Retinal pigment epithelial cell (primary cell): ENCODE measurements around the gene MSH2.

Experiments used
- DNase-seq: peaks from one replicate; pipeline ENCODE4 v3.0.0-alpha.2; 2010; ENCODE audit warnings: low read depth
- H3K4me3 ChIP-seq: 2 replicates; pipeline ENCODE4 v1.5.1; 2011; ENCODE audit warnings: mild to moderate bottlenecking, low read length, control low read depth, moderate library complexity
- CTCF ChIP-seq: conservative IDR thresholded peaks from 2 replicates; pipeline ENCODE4 v1.5.1; 2011; ENCODE audit warnings: low read depth, low read length, control low read depth, inconsistent platforms

MSH2 gene

GRCh38 chr2:47509821-47510385 lies 106.9 kb downstream of the MSH2 start:
- H3K4me3 ChIP-seq: no peak overlapping the region
- TF ChIP-seq CTCF: no peak
- no peak for DNase-seq

GRCh38 chr2:47510745-47511144 lies 107.8 kb downstream of the MSH2 start:
- H3K4me3 ChIP-seq: no peak overlapping the region
- DNase-seq: no peak
- TF ChIP-seq CTCF: peak; percentile 13

- TF ChIP-seq CTCF: no peak
- no peak overlapping the region for H3K4me3 ChIP-seq
- DNase-seq: no peak
Measured at GRCh38 chr2:47512581-47513083, 109.7 kb downstream of the MSH2 start.

- TF ChIP-seq CTCF: no peak
- no peak for DNase-seq
- no peak overlapping the region for H3K4me3 ChIP-seq
Measured at GRCh38 chr2:47513981-47514520, 111.1 kb downstream of the MSH2 start.

- no peak for DNase-seq
- TF ChIP-seq CTCF: no peak
- no peak overlapping the region for H3K4me3 ChIP-seq
Measured at GRCh38 chr2:47516360-47517104, 113.6 kb downstream of the MSH2 start.

GRCh38 chr2:47518497-47519146 lies 115.7 kb downstream of the MSH2 start:
- no peak for TF ChIP-seq CTCF
- DNase-seq: no peak
- no peak overlapping the region for H3K4me3 ChIP-seq
